DND-41 (cell line): ENCODE results near the gene ME3.

Experiments used
- ATAC-seq: fragments of 200-7000 bp; cut with Tn5 transposase; 3 replicates; pipeline ENCODE4 v1.9.1; 2021; ENCODE audit warnings: low read depth; ENCODE audit not compliant: insufficient read depth
- DNase-seq: peaks from one replicate; pipeline ENCODE4 v3.0.0-alpha.2; 2020
- H2AFZ ChIP-seq: 2 replicates; pipeline ENCODE4 v1.6.0; 2012; ENCODE audit warnings: low read depth, low read length
- H3K27ac ChIP-seq: 2 replicates; pipeline ENCODE4 v1.5.1; 2012; ENCODE audit warnings: low read length, inconsistent platforms
- H3K27me3 ChIP-seq: fragments of 200-600 bp; sonication (generic); 2 replicates; pipeline ENCODE4 v1.6.0; 2012; ENCODE audit warnings: low read length, mild to moderate bottlenecking, inconsistent platforms; ENCODE audit not compliant: insufficient read depth, poor library complexity
- H3K36me3 ChIP-seq: 2 replicates; pipeline ENCODE4 v1.5.1; 2012; ENCODE audit warnings: low read length, inconsistent platforms; ENCODE audit not compliant: insufficient read depth
- H3K4me1 ChIP-seq: 2 replicates; pipeline ENCODE4 v1.5.1; 2012; ENCODE audit warnings: mild to moderate bottlenecking, low read length; ENCODE audit not compliant: insufficient read depth
- H3K4me2 ChIP-seq: 2 replicates; pipeline ENCODE4 v1.6.0; 2012; ENCODE audit warnings: mild to moderate bottlenecking, moderate library complexity, low read length, inconsistent platforms; ENCODE audit not compliant: insufficient read depth
- H3K4me3 ChIP-seq, 2 experiments: fragments of 200-600 bp in 1 of 2; shearing (Covaris generic) in 1 of 2; 2 replicates each; pipeline ENCODE4 v1.5.1; 2012 to 2016; ENCODE audit warnings: inconsistent platforms in 2 of 2, low read length in 2 of 2, mild to moderate bottlenecking in 2 of 2, low read depth in 1 of 2, moderate library complexity in 1 of 2
- H3K79me2 ChIP-seq: 2 replicates; pipeline ENCODE4 v1.6.0; 2012; ENCODE audit warnings: low read length, inconsistent platforms; ENCODE audit not compliant: insufficient read depth
- H3K9ac ChIP-seq: 2 replicates; pipeline ENCODE4 v1.6.0; 2012; ENCODE audit warnings: low read depth, mild to moderate bottlenecking, inconsistent platforms, low read length, moderate library complexity
- H3K9me3 ChIP-seq: 2 replicates; pipeline ENCODE4 v1.5.1; 2012; ENCODE audit warnings: low read length, moderate library complexity, mild to moderate bottlenecking, inconsistent platforms; ENCODE audit not compliant: insufficient read depth, severe bottlenecking
- H4K20me1 ChIP-seq: 2 replicates; pipeline ENCODE4 v1.6.0; 2012; ENCODE audit warnings: low read length; ENCODE audit not compliant: insufficient read depth
- CTCF ChIP-seq: IDR thresholded peaks from 2 replicates; pipeline ENCODE4 v1.5.1; 2012; ENCODE audit warnings: borderline replicate concordance, low read length, moderate library complexity, mild to moderate bottlenecking; ENCODE audit not compliant: poor library complexity, severe bottlenecking; ENCODE audit errors: extremely low read depth
- EZH2 ChIP-seq: IDR thresholded peaks from 3 replicates; pipeline ENCODE4 v1.6.1; 2012; ENCODE audit warnings: borderline replicate concordance, low read depth, mild to moderate bottlenecking, moderate library complexity, low read length, inconsistent platforms; ENCODE audit not compliant: severe bottlenecking

The ME3 gene

GRCh38 chr11:86555401-86555800, 117.0 kb downstream of the ME3 start:
- Histone ChIP-seq H3K27ac (no peak overlapping the region), H3K36me3 (no peaks in the 10 kb centered on the region), H3K4me2 (no peak overlapping the region), H3K4me3 (no peak overlapping the region), H3K9ac (no peak overlapping the region), H3K4me1 (no peaks in the 10 kb centered on the region), H3K9me3 (no peaks in the 10 kb centered on the region), H3K27me3 (no peaks in the 10 kb centered on the region), H2AFZ (no peak overlapping the region), H3K79me2 (no peaks in the 10 kb centered on the region), H4K20me1 (no peaks in the 10 kb centered on the region)
- ATAC-seq, result no peak
- TF ChIP-seq CTCF (no peak), EZH2 (no peak)
- no peak for DNase-seq

- H3K9me3 ChIP-seq, result no peaks in the 10 kb centered on the region
- H3K36me3 ChIP-seq, result no peaks in the 10 kb centered on the region
- DNase-seq, result no peak
- H3K27me3 ChIP-seq, result no peaks in the 10 kb centered on the region
- no peak overlapping the region for H2AFZ ChIP-seq
- TF ChIP-seq EZH2 (no peak), CTCF (no peak)
- H3K9ac ChIP-seq, result no peak overlapping the region
- no peak overlapping the region for H3K4me2 ChIP-seq
- ATAC-seq, result no peak
- H3K79me2 ChIP-seq, result no peaks in the 10 kb centered on the region
- H3K27ac ChIP-seq, result no peak overlapping the region
- no peak overlapping the region for H3K4me3 ChIP-seq
- H4K20me1 ChIP-seq, result no peaks in the 10 kb centered on the region
- no peaks in the 10 kb centered on the region for H3K4me1 ChIP-seq
Observed at GRCh38 chr11:86553265-86553664, 119.2 kb downstream of the ME3 start.

GRCh38 chr11:86551288-86552092, 120.9 kb downstream of the ME3 start:
- DNase-seq, result no peak
- no peaks in the 10 kb centered on the region for H3K79me2 ChIP-seq
- no peaks in the 10 kb centered on the region for H3K4me1 ChIP-seq
- ATAC-seq, result no peak
- H3K9ac ChIP-seq, result no peak overlapping the region
- no peaks in the 10 kb centered on the region for H3K27me3 ChIP-seq
- H3K27ac ChIP-seq, result no peak overlapping the region
- H3K4me3 ChIP-seq, result no peak overlapping the region
- H3K4me2 ChIP-seq, result no peak overlapping the region
- no peaks in the 10 kb centered on the region for H4K20me1 ChIP-seq
- no peak overlapping the region for H2AFZ ChIP-seq
- no peaks in the 10 kb centered on the region for H3K9me3 ChIP-seq
- no peaks in the 10 kb centered on the region for H3K36me3 ChIP-seq
- no peak for TF ChIP-seq EZH2
- TF ChIP-seq CTCF, result no peak

- no peaks in the 10 kb centered on the region for H3K4me1 ChIP-seq
- ATAC-seq (no peak), DNase-seq (no peak)
- no peak for TF ChIP-seq CTCF
- no peak for TF ChIP-seq EZH2
- H3K27me3 ChIP-seq, result no peaks in the 10 kb centered on the region
- H3K9ac ChIP-seq, result no peak overlapping the region
- H3K9me3 ChIP-seq, result no peaks in the 10 kb centered on the region
- H2AFZ ChIP-seq, result no peak overlapping the region
- no peaks in the 10 kb centered on the region for H3K36me3 ChIP-seq
- no peaks in the 10 kb centered on the region for H4K20me1 ChIP-seq
- no peak overlapping the region for H3K4me2 ChIP-seq
- no peak overlapping the region for H3K4me3 ChIP-seq
- H3K79me2 ChIP-seq, result no peaks in the 10 kb centered on the region
- H3K27ac ChIP-seq, result no peak overlapping the region
Observed at GRCh38 chr11:86550757-86551156, 121.7 kb downstream of the ME3 start.
